ENCODE measurements around the gene CA11.
A peak's percentile ranks its signal among the peaks of the same experiment; 100 is the strongest.

DNA sequence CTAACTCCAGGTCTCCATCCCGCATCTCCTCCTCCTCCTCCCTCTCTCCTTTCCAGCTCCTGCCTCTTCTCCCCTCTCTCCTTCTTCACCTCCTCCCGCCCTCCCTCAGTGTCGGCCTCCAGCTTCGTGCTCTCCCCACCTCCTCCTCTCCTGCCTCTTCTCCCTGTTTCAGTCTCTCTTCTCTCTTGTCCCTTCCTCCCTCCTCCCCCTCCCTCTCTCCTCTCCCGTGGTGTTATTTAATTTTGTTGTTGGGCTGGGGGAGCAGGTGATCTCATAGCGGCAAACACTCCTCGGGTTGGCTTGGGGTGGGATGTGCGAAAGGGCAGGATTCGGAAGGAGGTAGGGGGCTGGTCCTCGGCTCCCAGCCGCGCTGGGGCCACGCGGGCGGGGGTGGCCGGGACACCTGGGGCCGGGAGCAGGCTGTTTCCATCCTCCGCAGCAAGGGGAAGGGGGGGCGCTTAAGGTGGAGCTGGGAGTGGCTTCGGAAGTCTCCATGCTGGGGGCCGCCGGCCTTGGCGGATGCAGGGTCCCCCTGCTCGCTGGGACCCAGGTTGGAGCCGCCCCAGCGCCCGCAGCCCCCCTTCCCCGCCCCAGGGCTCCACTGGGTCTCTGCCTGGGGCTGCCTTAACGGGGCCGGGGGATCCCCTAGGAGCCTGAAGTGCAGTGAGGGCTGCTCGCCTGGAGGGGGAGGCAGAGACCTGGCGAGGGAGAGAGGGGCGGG is at the start of gene CA11:
- TF ChIP-seq EZH2 (IDR thresholded peaks at IDR 0.05): no peak
- peak; percentile 30; the same call in 1 of the 2 replicates for TF ChIP-seq POLR2AphosphoS5 (IDR thresholded peaks at IDR 0.05; ENCODE audit: borderline replicate concordance, low read depth, low read length)
- no peak for TF ChIP-seq FOXP2 (optimal IDR thresholded peaks at IDR 0.05; ENCODE audit: control extremely low read depth, extremely low read length, insufficient read depth)

Measured in SK-N-MC (cell line).